ENCODE results near the gene SCNN1B. TPM values are rescaled to one million over a fixed set of nuclear protein-coding genes. Genes with fewer than 3 reads are reported as not detected.

SCNN1B gene
- total and polyA plus RNA-seq, 2 of the 13 experiments (the other 11 are each of a cell fraction or from before 2014, with no cell fraction given) = not detected

DNA sequence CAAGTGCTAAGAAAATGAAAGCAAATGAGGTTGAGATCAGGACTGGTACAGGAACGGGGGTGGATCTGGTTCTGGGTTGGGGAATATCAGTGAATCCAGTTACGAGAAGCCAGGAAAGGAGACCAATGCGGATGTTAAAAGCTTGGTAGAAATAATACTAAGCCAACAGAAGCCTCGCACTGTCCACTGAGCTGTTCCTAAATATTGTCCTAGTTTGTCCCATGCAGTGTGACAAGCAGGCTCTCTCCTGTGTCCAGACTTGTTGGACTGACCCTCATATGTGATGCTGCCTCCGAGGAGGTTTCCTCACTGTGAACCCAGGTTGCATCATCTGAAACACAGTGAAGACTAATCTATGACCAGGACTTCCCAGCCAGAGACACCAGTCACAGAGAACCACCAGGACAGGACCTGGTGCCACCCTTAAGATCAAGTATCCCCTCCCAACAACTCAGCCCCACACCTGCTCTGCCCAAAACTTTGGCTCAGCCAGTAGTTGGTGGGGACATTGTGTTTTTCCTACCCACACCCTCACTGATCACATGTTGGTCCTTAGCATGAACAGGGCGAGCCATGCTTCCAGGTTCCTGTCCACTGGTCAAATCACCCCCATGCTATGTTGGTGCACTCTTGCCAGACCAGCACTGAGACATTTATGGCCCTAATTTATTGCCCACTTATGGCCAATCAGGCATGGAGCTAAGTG, 32.7 kb upstream of the SCNN1B start (continued):
- TF ChIP-seq RBM39 (IDR thresholded peaks at IDR 0.05; ENCODE audit: low read depth, low read length, poor library complexity, severe bottlenecking) (no peak), ZNF589 (CRISPR knock-in tag; conservative IDR thresholded peaks at IDR 0.05) (no peak), ARID2 (CRISPR knock-in tag; IDR thresholded peaks at IDR 0.05; ENCODE audit: borderline replicate concordance) (no peak), ZNF224 (CRISPR knock-in tag; IDR thresholded peaks at IDR 0.05) (peak; percentile 44; the same call in 1 of the 2 replicates), STAT5B (CRISPR knock-in tag; IDR thresholded peaks at IDR 0.05) (no peak), ESRRA (CRISPR knock-in tag; IDR thresholded peaks at IDR 0.05; ENCODE audit: low read depth) (no peak), IRX3 (CRISPR knock-in tag; IDR thresholded peaks at IDR 0.05; ENCODE audit: borderline replicate concordance, low read depth) (no peak), ZNF777 (CRISPR knock-in tag; IDR thresholded peaks at IDR 0.05) (no peak), ZNF343 (CRISPR knock-in tag; IDR thresholded peaks at IDR 0.05) (no peak), REL (CRISPR knock-in tag; conservative IDR thresholded peaks at IDR 0.05) (no peak), ZC3H13 (CRISPR knock-in tag; IDR thresholded peaks at IDR 0.05) (no peak), IKZF1 (IDR thresholded peaks at IDR 0.05) (no peak), NFYB (CRISPR knock-in tag; IDR thresholded peaks at IDR 0.05) (no peak)
- TF ChIP-seq, protein P1, sequence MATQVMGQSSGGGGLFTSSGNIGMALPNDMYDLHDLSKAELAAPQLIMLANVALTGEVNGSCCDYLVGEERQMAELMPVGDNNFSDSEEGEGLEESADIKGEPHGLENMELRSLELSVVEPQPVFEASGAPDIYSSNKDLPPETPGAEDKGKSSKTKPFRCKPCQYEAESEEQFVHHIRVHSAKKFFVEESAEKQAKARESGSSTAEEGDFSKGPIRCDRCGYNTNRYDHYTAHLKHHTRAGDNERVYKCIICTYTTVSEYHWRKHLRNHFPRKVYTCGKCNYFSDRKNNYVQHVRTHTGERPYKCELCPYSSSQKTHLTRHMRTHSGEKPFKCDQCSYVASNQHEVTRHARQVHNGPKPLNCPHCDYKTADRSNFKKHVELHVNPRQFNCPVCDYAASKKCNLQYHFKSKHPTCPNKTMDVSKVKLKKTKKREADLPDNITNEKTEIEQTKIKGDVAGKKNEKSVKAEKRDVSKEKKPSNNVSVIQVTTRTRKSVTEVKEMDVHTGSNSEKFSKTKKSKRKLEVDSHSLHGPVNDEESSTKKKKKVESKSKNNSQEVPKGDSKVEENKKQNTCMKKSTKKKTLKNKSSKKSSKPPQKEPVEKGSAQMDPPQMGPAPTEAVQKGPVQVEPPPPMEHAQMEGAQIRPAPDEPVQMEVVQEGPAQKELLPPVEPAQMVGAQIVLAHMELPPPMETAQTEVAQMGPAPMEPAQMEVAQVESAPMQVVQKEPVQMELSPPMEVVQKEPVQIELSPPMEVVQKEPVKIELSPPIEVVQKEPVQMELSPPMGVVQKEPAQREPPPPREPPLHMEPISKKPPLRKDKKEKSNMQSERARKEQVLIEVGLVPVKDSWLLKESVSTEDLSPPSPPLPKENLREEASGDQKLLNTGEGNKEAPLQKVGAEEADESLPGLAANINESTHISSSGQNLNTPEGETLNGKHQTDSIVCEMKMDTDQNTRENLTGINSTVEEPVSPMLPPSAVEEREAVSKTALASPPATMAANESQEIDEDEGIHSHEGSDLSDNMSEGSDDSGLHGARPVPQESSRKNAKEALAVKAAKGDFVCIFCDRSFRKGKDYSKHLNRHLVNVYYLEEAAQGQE (IDR thresholded peaks at IDR 0.05; ENCODE audit: borderline replicate concordance in 1 of 2, low read depth in 1 of 2, low read length in 2 of 2) = no peak
- TF ChIP-seq, protein P2, sequence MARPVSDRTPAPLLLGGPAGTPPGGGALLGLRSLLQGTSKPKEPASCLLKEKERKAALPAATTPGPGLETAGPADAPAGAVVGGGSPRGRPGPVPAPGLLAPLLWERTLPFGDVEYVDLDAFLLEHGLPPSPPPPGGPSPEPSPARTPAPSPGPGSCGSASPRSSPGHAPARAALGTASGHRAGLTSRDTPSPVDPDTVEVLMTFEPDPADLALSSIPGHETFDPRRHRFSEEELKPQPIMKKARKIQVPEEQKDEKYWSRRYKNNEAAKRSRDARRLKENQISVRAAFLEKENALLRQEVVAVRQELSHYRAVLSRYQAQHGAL (CRISPR knock-in tag; IDR thresholded peaks at IDR 0.05; ENCODE audit: not compliant biosample characterization) = no peak
- TF ChIP-seq, protein P3, sequence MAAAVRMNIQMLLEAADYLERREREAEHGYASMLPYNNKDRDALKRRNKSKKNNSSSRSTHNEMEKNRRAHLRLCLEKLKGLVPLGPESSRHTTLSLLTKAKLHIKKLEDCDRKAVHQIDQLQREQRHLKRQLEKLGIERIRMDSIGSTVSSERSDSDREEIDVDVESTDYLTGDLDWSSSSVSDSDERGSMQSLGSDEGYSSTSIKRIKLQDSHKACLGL (CRISPR knock-in tag; IDR thresholded peaks at IDR 0.05) = no peak
- TF ChIP-seq, protein P4, sequence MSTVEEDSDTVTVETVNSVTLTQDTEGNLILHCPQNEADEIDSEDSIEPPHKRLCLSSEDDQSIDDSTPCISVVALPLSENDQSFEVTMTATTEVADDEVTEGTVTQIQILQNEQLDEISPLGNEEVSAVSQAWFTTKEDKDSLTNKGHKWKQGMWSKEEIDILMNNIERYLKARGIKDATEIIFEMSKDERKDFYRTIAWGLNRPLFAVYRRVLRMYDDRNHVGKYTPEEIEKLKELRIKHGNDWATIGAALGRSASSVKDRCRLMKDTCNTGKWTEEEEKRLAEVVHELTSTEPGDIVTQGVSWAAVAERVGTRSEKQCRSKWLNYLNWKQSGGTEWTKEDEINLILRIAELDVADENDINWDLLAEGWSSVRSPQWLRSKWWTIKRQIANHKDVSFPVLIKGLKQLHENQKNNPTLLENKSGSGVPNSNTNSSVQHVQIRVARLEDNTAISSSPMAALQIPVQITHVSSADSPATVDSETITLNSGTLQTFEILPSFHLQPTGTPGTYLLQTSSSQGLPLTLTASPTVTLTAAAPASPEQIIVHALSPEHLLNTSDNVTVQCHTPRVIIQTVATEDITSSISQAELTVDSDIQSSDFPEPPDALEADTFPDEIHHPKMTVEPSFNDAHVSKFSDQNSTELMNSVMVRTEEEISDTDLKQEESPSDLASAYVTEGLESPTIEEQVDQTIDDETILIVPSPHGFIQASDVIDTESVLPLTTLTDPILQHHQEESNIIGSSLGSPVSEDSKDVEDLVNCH (CRISPR knock-in tag; IDR thresholded peaks at IDR 0.05) = no peak
- TF ChIP-seq, protein P5, sequence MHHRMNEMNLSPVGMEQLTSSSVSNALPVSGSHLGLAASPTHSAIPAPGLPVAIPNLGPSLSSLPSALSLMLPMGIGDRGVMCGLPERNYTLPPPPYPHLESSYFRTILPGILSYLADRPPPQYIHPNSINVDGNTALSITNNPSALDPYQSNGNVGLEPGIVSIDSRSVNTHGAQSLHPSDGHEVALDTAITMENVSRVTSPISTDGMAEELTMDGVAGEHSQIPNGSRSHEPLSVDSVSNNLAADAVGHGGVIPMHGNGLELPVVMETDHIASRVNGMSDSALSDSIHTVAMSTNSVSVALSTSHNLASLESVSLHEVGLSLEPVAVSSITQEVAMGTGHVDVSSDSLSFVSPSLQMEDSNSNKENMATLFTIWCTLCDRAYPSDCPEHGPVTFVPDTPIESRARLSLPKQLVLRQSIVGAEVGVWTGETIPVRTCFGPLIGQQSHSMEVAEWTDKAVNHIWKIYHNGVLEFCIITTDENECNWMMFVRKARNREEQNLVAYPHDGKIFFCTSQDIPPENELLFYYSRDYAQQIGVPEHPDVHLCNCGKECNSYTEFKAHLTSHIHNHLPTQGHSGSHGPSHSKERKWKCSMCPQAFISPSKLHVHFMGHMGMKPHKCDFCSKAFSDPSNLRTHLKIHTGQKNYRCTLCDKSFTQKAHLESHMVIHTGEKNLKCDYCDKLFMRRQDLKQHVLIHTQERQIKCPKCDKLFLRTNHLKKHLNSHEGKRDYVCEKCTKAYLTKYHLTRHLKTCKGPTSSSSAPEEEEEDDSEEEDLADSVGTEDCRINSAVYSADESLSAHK (CRISPR knock-in tag; IDR thresholded peaks at IDR 0.05; ENCODE audit: borderline replicate concordance) = no peak

Data from HepG2 (cell line).